Stimulated activated CD4-positive, alpha-beta T cell treated with anti-CD3 and anti-CD28 coated beads, Interleukin-1b, Interleukin-23, amount 100 ng/mL, for 24 hours (primary cell): Measurements from ENCODE around the gene RBP7.
"Not testable (repeated sequence)": the region's sequence is repeated elsewhere in the genome, so short reads cannot be mapped to it uniquely, and the experiment has no call there.

ENCODE experiments used
- DNase-seq, 4 experiments: peaks; one replicate each; pipeline ENCODE4 v3.0.0-alpha.2; 2020; ENCODE audit warnings: low read depth in 4 of 4, low spot score in 1 of 4

The RBP7 gene

DNA sequence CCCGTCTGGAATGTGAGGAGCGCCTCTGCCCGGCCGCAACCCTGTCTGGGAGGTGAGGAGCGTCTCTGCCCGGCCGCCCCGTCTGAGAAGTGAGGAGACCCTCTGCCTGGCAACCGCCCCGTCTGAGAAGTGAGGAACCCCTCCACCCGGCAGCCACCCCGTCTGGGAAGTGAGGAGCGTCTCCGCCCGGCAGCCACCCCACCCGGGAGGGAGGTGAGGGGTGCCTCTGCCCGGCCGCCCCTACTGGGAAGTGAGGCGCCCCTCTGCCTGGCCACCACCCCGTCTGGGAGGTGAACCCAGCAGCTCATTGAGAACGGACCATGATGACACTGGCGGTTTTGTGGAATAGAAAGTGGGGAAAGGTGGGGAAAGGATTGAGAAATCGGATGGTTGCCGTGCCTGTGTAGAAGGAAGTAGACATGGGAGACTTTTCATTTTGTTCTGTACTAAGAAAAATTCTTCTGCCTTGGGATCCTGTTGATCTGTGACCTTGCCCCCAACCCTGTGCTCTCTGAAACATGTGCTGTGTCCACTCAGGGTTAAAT lies 32.0 kb downstream of the RBP7 start:
- not testable (repeated sequence) for DNase-seq

- no peak for DNase-seq
Observed at GRCh38 chr1:10031461-10031860, 34.4 kb downstream of the RBP7 start.

- peak; percentile 93 to 97 (median 96) for DNase-seq
Observed at GRCh38 chr1:10032590-10033358, 35.7 kb downstream of the RBP7 start, which contains the start of gene UBE4B. Gene UBE4B (plus strand): TSS chr1:10032958. CDS start chr1:10033671, 713 bp downstream.

DNA sequence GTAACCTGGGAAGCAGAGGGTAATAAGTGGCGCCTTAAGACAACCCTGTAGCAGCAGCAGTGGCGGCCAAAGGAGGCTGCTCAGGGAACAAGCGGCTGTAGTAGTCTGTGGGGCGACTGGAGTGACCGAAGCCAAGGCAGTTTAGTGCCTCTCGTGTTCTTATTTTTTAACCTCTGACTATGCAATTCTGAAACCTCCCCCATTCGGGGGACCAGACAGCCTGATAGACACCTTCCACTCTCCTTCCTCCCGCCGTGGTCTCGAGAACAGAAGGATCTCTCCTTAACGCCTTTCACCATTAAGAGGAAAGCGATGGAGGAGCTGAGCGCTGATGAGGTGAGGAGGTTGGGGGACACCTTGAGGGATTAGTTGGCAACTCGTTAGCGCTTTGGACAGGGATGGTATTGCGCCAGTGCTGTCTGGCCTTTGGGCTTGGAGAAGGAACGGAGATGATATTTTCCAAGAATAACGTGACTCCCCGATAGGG lies 36.4 kb downstream of the RBP7 start:
- peak in 1 of 4 experiments; percentile 1 for DNase-seq

- no peak for DNase-seq
Observed at GRCh38 chr1:10042746-10043145, 45.7 kb downstream of the RBP7 start.

DNA sequence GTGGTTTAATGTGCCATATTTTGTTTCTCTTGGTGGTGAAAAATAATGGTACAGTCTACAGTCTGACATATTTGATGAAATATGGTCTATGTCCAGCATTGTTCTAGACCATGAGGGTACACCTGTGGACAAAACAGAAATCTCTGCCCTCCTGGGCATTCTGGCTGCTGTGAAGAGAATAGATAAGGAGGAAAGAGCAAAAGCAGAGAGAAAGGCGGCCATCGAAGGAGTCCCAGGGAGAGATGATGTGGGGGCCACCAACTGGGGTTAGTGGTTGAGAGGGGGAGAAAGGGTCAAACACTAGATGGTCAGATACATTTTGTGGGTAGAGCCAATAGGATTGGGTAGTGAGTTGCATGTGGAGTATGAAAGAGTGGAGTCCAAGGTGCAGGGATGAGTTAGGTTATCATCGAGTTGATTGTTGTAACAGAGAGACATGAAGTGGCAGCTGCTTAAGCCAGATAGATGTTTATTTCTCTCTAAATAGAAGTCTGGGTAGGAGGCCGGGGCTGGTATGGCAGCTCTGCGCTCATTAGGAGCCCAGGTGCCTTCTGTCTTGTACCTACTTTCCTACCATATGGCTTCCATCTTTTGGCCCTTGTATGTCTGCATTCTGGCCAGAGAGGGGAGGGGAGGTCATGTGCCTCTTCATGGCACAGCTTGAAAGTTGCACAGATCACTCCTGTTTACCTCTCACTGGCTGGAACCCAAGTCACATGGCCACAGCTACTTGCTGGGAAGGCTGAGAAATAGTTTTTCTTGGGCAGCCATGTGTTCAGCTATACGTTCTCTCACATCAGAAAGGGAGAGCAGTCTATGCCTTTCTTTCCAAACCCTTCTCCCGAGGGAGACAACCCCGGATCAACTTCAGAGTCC lies 48.7 kb downstream of the RBP7 start:
- no peak for DNase-seq

DNA sequence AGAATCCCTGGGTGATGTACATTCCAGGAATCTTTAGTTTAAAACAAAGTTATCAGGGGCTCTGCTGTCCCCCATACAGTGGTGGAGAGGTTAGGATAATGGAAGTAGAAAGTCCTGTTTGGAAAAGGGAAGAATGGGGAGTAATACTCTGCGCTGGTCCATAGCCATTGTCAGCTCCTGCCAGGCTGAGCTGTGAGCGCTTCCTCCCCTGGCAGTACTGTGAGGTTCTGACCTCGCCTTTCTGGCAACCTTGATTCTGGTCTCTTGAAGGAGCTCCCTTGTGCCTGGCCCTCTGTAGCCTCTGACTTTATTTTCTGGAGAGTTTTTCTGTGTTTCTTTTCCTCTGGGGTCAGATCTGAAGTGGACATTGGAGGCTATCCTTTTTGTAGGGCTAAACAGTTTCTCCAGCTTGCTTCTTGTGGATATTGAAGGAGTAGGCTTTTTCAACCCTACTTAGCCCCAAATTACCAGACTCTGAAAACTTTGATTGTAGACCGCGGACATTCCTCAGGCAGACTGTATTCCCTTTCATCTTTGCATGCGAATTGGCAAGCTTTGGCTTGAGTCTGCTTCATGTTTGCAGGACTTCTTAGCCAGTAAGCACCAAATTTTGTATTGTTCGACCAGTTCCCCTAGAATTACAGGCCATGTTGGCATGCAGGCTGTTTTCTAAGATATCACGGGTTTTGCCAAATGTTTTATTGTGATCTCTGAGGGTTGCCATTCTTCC lies 49.5 kb downstream of the RBP7 start:
- no peak for DNase-seq

GRCh38 chr1:10048601-10049000 lies 51.6 kb downstream of the RBP7 start:
- no peak for DNase-seq

DNA sequence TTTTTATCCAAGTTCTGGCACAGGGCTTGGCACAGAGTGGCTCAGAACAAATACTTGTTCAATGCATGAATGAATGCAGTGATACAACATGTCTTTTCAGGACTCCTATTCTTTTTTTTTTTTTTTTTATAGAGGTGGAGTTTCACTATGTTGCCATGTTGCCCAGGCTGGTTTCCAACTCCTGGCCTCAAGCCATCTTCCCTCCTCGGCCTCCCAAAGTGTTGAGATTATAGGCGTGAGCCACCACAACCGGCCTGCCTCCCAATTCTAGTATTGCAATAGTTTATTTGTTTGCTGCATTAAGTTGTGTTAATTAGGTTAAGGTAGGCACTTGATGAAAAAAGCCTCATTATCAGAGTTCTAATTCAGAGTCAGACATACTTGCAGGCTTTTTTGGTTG lies 53.6 kb downstream of the RBP7 start:
- no peak for DNase-seq

GRCh38 chr1:10051656-10052055 lies 54.6 kb downstream of the RBP7 start:
- no peak for DNase-seq

GRCh38 chr1:10052347-10052746 lies 55.3 kb downstream of the RBP7 start:
- no peak for DNase-seq

GRCh38 chr1:10054465-10054864 lies 57.4 kb downstream of the RBP7 start:
- DNase-seq: no peak

- DNase-seq: no peak
Observed at GRCh38 chr1:10056599-10056987, 59.6 kb downstream of the RBP7 start.

DNA sequence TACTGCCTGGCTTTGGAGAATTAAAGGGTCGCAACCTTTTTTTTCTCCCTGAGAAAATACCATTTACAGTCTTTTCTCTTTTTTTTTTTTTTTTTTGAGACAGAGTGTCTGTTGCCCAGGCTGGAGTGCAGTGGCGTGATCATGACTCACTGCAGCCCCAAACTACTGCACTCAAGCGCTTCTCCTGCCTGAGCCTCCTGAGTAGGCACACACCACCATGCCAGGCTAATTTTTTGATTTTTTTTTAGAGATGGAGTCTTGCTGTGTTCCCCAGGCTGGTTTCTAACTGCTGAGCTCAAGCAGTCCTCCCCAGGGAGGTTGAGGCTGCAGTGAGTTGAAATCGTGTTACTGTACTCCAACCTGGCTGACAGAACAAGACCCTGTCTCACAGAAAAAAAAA lies 60.3 kb downstream of the RBP7 start:
- no peak for DNase-seq

GRCh38 chr1:10057796-10058195 lies 60.8 kb downstream of the RBP7 start:
- DNase-seq: no peak

DNA sequence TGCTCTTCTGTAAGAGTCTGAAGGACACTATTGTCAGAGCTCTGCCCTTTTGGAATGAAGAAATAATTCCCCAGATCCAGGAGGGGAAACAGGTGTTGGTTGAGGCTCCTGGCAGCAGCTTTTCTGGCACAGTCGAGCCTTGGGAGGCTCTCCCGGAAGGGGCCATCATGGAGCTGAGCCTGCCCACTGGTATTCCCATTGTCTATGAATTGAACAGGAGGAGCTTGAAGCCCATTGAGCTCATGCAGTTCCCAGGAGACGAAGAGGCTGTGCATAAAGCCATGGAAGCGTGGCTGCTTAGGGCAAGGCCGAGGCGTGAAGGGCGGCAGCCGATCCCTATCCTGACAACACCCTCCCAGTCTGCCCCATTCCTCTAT lies 62.3 kb downstream of the RBP7 start:
- DNase-seq: no peak

DNA sequence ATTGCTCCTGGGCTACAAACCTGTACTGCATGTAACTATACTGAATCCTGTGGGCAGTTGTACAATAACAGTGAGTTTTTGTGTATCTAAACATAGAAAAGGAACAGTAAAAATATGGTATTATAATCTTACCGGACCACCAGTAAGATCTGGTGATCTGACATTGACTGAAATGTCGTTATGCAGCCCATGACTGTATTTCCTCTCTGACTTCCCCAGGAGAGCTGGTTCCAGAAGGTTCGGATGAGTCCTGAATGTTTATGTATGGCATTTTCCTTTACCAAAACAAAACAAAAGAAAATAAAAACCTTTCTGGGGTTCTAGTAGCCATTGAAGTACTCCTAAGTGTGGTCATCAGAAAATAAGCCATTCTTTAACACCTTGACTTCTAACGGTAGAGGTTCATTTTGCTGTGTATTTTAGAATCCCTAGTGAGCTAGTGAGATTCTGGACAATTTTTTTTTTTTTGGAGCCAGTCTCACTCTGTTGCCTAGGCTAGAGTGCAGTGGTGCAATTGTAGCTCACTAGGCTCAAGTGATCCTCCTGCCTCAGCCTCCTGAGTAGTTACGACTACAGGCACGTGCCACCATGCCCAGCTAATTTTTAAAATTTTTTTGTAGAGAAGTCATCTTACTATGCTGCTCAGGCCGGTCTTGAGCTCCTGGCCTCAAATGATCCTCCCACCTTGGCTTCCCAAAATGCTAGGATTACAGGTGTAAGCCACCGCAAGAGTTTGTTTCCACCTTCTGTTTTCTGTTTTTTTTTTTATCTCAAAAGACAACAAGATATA lies 63.5 kb downstream of the RBP7 start:
- no peak for DNase-seq

DNA sequence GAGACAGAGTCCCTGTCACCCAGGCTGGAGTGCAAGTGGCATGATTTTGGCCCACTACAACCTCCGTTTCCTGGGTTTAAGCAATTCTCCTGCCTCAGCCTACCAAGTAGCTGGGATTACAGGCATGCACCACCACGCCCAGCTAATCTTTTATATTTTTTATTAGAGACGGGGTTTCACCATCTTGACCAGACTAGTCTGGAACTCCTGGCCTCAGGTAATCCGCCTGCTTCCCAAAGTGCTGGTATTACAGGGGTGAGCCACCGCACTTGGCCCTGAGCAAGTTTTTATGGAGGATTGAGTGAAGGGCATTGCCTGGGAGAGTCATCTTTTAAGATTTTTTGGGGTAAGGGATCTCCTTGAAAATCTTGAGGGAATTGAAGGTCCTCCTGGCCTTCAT lies 64.2 kb downstream of the RBP7 start:
- no peak for DNase-seq

- DNase-seq: no peak
Observed at GRCh38 chr1:10063878-10064277, 66.8 kb downstream of the RBP7 start.
